IMR-90 (cell line): ENCODE measurements around the gene GPR139. TPM values are rescaled to one million over a fixed set of nuclear protein-coding genes. Genes with fewer than 3 reads are reported as not detected.

Experiments used
- ATAC-seq: fragments of 200-7000 bp; cut with Tn5 transposase; 2 replicates; pipeline ENCODE4 v1.9.1; 2020; ENCODE audit warnings: low read depth, mild to moderate bottlenecking, moderate library complexity
- BruUV-seq: library from RNA; stranded (reverse); fragments of 400-500 nt; replicated peaks from 2 replicates; lab custom pipeline; 2021; lab: Mats Ljungman, UMichigan
- CTCF ChIA-PET: fragments of 300-600 bp; formaldehyde crosslinking; extraction: SDS; loops from one replicate; lab custom pipeline; 2021; ENCODE audit warnings: antibody characterized with exemption; lab: Yijun Ruan, JAX
- POLR2A ChIA-PET: fragments of 300-600 bp; sonication (Branson Sonifier 250); formaldehyde crosslinking; loops from one replicate; lab custom pipeline; 2022; ENCODE audit warnings: antibody characterized with exemption; ENCODE audit not compliant: unreplicated experiment; lab: Charles Lee
- DNase-seq: peaks from one replicate; pipeline ENCODE4 v3.0.0; 2013
- H2AFZ ChIP-seq: replicated peaks from 2 replicates; pipeline ENCODE3; 2013; ENCODE audit warnings: low read length, mild to moderate bottlenecking; ENCODE audit not compliant: poor library complexity
- H2AK5ac ChIP-seq: 2 replicates; pipeline ENCODE4 v1.6.1; 2013; ENCODE audit warnings: low read depth, low read length, inconsistent platforms
- H2AK9ac ChIP-seq: replicated peaks from 2 replicates; pipeline ENCODE3; 2013; ENCODE audit warnings: mild to moderate bottlenecking, low read depth, low read length, moderate library complexity; ENCODE audit not compliant: poor library complexity
- H2BK120ac ChIP-seq: 2 replicates; pipeline ENCODE4 v1.6.1; 2013; ENCODE audit warnings: low read depth, low read length, inconsistent platforms
- H2BK15ac ChIP-seq: 3 replicates; pipeline ENCODE4 v1.6.1; 2013; ENCODE audit warnings: low read depth, low read length, inconsistent platforms
- H2BK20ac ChIP-seq: 2 replicates; pipeline ENCODE4 v1.6.1; 2013; ENCODE audit warnings: low read depth, mild to moderate bottlenecking, inconsistent platforms, low read length, moderate library complexity
- H2BK5ac ChIP-seq: 2 replicates; pipeline ENCODE4 v1.6.1; 2013; ENCODE audit warnings: mild to moderate bottlenecking, low read depth, low read length, inconsistent platforms; ENCODE audit not compliant: poor library complexity, severe bottlenecking
- H3K14ac ChIP-seq: replicated peaks from 2 replicates; pipeline ENCODE4 v1.6.1; 2013; ENCODE audit warnings: low read depth, low read length, inconsistent platforms
- H3K18ac ChIP-seq: 2 replicates; pipeline ENCODE4 v1.6.1; 2013; ENCODE audit warnings: low read depth, low read length, control low read depth
- H3K23ac ChIP-seq: 2 replicates; pipeline ENCODE4 v1.6.1; 2013; ENCODE audit warnings: low read depth, low read length, inconsistent platforms
- H3K27ac ChIP-seq: 2 replicates; pipeline ENCODE4 v1.5.1; 2013; ENCODE audit warnings: mild to moderate bottlenecking, control low read depth, low read length; ENCODE audit not compliant: insufficient read depth
- H3K27me3 ChIP-seq: 2 replicates; pipeline ENCODE4 v1.6.1; 2013; ENCODE audit warnings: low read length; ENCODE audit not compliant: control insufficient read depth, insufficient read depth
- H3K36me3 ChIP-seq: 2 replicates; pipeline ENCODE4 v1.6.1; 2013; ENCODE audit warnings: low read length, mixed read lengths; ENCODE audit not compliant: control insufficient read depth, insufficient read depth
- H3K4ac ChIP-seq: 2 replicates; pipeline ENCODE4 v1.6.1; 2013; ENCODE audit warnings: low read depth, low read length, inconsistent platforms
- H3K4me1 ChIP-seq: 2 replicates; pipeline ENCODE4 v1.6.1; 2013; ENCODE audit warnings: low read length, mixed read lengths; ENCODE audit not compliant: control insufficient read depth, insufficient read depth
- H3K4me2 ChIP-seq: 2 replicates; pipeline ENCODE4 v1.6.1; 2013; ENCODE audit warnings: low read depth, mild to moderate bottlenecking, control low read depth, low read length, moderate library complexity
- H3K4me3 ChIP-seq: 2 replicates; pipeline ENCODE4 v1.5.1; 2013; ENCODE audit warnings: low read depth, mild to moderate bottlenecking, control low read depth, low read length, moderate library complexity; ENCODE audit not compliant: insufficient read depth
- H3K56ac ChIP-seq: 2 replicates; pipeline ENCODE4 v1.6.1; 2013; ENCODE audit warnings: low read length, inconsistent platforms; ENCODE audit not compliant: insufficient read depth; ENCODE audit errors: extremely low read depth
- H3K79me1 ChIP-seq, 2 experiments: 2 replicates each; pipeline ENCODE4 v1.6.1; 2013; ENCODE audit warnings: low read length in 2 of 2, inconsistent platforms in 1 of 2, low read depth in 1 of 2
- H3K9ac ChIP-seq: 2 replicates; pipeline ENCODE4 v1.6.1; 2013; ENCODE audit warnings: low read depth, low read length, control low read depth
- H3K9me1 ChIP-seq: 2 replicates; pipeline ENCODE4 v1.6.1; 2013; ENCODE audit warnings: low read length, inconsistent platforms; ENCODE audit not compliant: insufficient read depth
- H3K9me3 ChIP-seq: 2 replicates; pipeline ENCODE4 v1.6.1; 2013; ENCODE audit warnings: low read length; ENCODE audit not compliant: control insufficient read depth, insufficient read depth
- H4K20me1 ChIP-seq: 2 replicates; pipeline ENCODE4 v1.6.1; 2013; ENCODE audit warnings: low read length, inconsistent platforms; ENCODE audit not compliant: insufficient read depth
- H4K5ac ChIP-seq: 2 replicates; pipeline ENCODE4 v1.6.1; 2013; ENCODE audit warnings: mild to moderate bottlenecking, low read depth, low read length, control low read depth
- H4K8ac ChIP-seq, 2 experiments: 2 replicates each; pipeline ENCODE4 v1.6.1; 2013; ENCODE audit warnings: low read depth in 2 of 2, low read length in 2 of 2, control low read depth in 1 of 2, inconsistent platforms in 1 of 2
- H4K91ac ChIP-seq: 2 replicates; pipeline ENCODE4 v1.6.1; 2013; ENCODE audit warnings: low read depth, low read length, inconsistent platforms; ENCODE audit not compliant: insufficient read depth
- BHLHE40 ChIP-seq: fragments of 150-350 bp; IDR thresholded peaks from 2 replicates; pipeline ENCODE4 v1.6.1; 2016; ENCODE audit warnings: mild to moderate bottlenecking, low read depth, low read length
- CEBPB ChIP-seq: IDR thresholded peaks from 2 replicates; pipeline ENCODE4 v1.6.1; 2012; ENCODE audit warnings: low read depth, low read length, improper control_type of control experiment
- CHD1 ChIP-seq: IDR thresholded peaks from 2 replicates; pipeline ENCODE4 v1.6.1; 2012; ENCODE audit warnings: low read depth, low read length, improper control_type of control experiment
- CTCF ChIP-seq: conservative IDR thresholded peaks from 2 replicates; pipeline ENCODE4 v1.5.1; 2012; ENCODE audit warnings: mild to moderate bottlenecking, low read depth, low read length, improper control_type of control experiment
- ELK1 ChIP-seq: fragments of 150-350 bp; IDR thresholded peaks from 2 replicates; pipeline ENCODE4 v1.6.1; 2016; ENCODE audit warnings: low read depth, mild to moderate bottlenecking, low read length, moderate library complexity, borderline replicate concordance
- FOS ChIP-seq: fragments of 150-350 bp; IDR thresholded peaks from 2 replicates; pipeline ENCODE4 v1.6.1; 2016; ENCODE audit warnings: low read depth, low read length
- MAFK ChIP-seq: IDR thresholded peaks from 2 replicates; pipeline ENCODE4 v1.6.1; 2012; ENCODE audit warnings: low read depth, low read length, improper control_type of control experiment
- MAZ ChIP-seq: IDR thresholded peaks from 2 replicates; pipeline ENCODE4 v1.6.1; 2012; ENCODE audit warnings: low read depth, mild to moderate bottlenecking, low read length, improper control_type of control experiment, moderate library complexity, borderline replicate concordance
- MXI1 ChIP-seq: IDR thresholded peaks from 2 replicates; pipeline ENCODE4 v1.6.1; 2012; ENCODE audit warnings: low read depth, mild to moderate bottlenecking, low read length, moderate library complexity, borderline replicate concordance
- NFE2L2 ChIP-seq: fragments of 150-350 bp; IDR thresholded peaks from 2 replicates; pipeline ENCODE4 v1.6.1; 2016; ENCODE audit warnings: low read depth, mild to moderate bottlenecking, low read length
- POLR2A ChIP-seq: IDR thresholded peaks from 2 replicates; pipeline ENCODE4 v1.6.1; 2012; ENCODE audit warnings: mild to moderate bottlenecking, low read depth, low read length
- RAD21 ChIP-seq: IDR thresholded peaks from 2 replicates; pipeline ENCODE4 v1.6.1; 2012; ENCODE audit warnings: low read length, improper control_type of control experiment
- RCOR1 ChIP-seq: IDR thresholded peaks from 2 replicates; pipeline ENCODE4 v1.6.1; 2012; ENCODE audit warnings: mild to moderate bottlenecking, low read length, improper control_type of control experiment; ENCODE audit not compliant: insufficient replicate concordance
- RFX5 ChIP-seq: IDR thresholded peaks from 2 replicates; pipeline ENCODE4 v1.8.0; 2012; ENCODE audit warnings: low read depth, mild to moderate bottlenecking, low read length, moderate library complexity
- SMC3 ChIP-seq: fragments of 150-350 bp; IDR thresholded peaks from 2 replicates; pipeline ENCODE4 v1.6.1; 2016; ENCODE audit warnings: low read depth, mild to moderate bottlenecking, antibody characterized with exemption, low read length, moderate library complexity
- USF2 ChIP-seq: fragments of 150-350 bp; IDR thresholded peaks from 2 replicates; pipeline ENCODE4 v1.6.1; 2017; ENCODE audit warnings: mild to moderate bottlenecking, antibody characterized with exemption, low read length, low read depth
- WGBS, 2 experiments: methylation state at CpG; one replicate each; pipeline versions ENCODE4 v1.1.5 to v1.1.7; 2013; ENCODE audit warnings: missing lambda C conversion rate in 2 of 2; ENCODE audit not compliant: insufficient read length in 1 of 2; ENCODE audit errors: extremely low coverage in 2 of 2; 5-methylcytosine and 5-hydroxymethylcytosine counted together
- dilution Hi-C: fragments of 300-500 bp; cut with HindIII; formaldehyde crosslinking; loops from one replicate; pipeline ENCODE4 v1.14.3; 2018; ENCODE audit warnings: low sequenced_read_pairs; ENCODE audit not compliant: unreplicated experiment
- in situ Hi-C: fragments of 300-500 bp; cut with MboI; formaldehyde crosslinking; loops from 3 replicates; pipeline ENCODE4 v1.14.3; 2019; ENCODE audit warnings: low sequenced_read_pairs, inconsistent platforms, mixed read lengths
- intact Hi-C: fragments of 100-400 bp; cut with micrococcal nuclease; formaldehyde crosslinking; loops from 2 replicates; pipeline ENCODE4 v1.10.0; 2022
- polyA plus RNA-seq, 3 experiments: library from polyadenylated mRNA; depleted of rRNA; stranded (reverse); fragments of >200 nt; gene quantifications; 2 replicates each; pipeline ENCODE4 v1.2.3, GENCODE V29; 2012; ENCODE audit warnings: low replicate concordance in 1 of 3
- total RNA-seq: library from RNA; depleted of rRNA; stranded (reverse); fragments of >200 nt; gene quantifications from 2 replicates; pipeline ENCODE4 v1.2.3, GENCODE V29; 2012

GPR139 gene
- total and polyA plus RNA-seq, 2 of the 4 experiments (the other 2 are of a cell fraction) = not detected

GRCh38 chr16:20061132-20061531 is 12.6 kb downstream of the GPR139 start:
- H3K23ac ChIP-seq = no peak overlapping the region
- peaks cover 4% of the 10 kb centered on the region for H3K9me3 ChIP-seq
- no peak overlapping the region for H3K18ac ChIP-seq
- no peak overlapping the region for H3K4me3 ChIP-seq
- H2BK20ac ChIP-seq = no peak overlapping the region
- no peak overlapping the region for H2AK5ac ChIP-seq
- no peaks in the 10 kb centered on the region for H4K20me1 ChIP-seq
- no peak overlapping the region for H2AFZ ChIP-seq
- H3K4me1 ChIP-seq = no peaks in the 10 kb centered on the region
- H3K27ac ChIP-seq = no peak overlapping the region
- H3K56ac ChIP-seq = no peak overlapping the region
- in situ Hi-C loops (no loop called here), intact Hi-C loops (no loop called here), dilution Hi-C loops (no loop called here)
- no peaks in the 10 kb centered on the region for H3K9me1 ChIP-seq
- 38% methylated on average over 2 of the region's 3 CpGs; no CpG with 5 or more reads in 1 of the 2 experiments for WGBS, 2 experiments
- H3K4ac ChIP-seq = no peak overlapping the region
- CTCF ChIA-PET = no interaction called here
- H3K9ac ChIP-seq = no peak overlapping the region
- no TSS peak for BruUV-seq
- ATAC-seq (no peak), DNase-seq (no peak)
- POLR2A ChIA-PET = no interaction called here
- H4K8ac ChIP-seq = no peak overlapping the region
- H4K91ac ChIP-seq = no peak overlapping the region
- H2BK120ac ChIP-seq = no peak overlapping the region
- H3K4me2 ChIP-seq = no peak overlapping the region
- no peak for TF ChIP-seq CTCF
- no peak for TF ChIP-seq NFE2L2
- TF ChIP-seq CEBPB = no peak
- no peak for TF ChIP-seq RCOR1
- TF ChIP-seq MAZ = no peak
- no peak for TF ChIP-seq FOS
- no peak for TF ChIP-seq ELK1
- TF ChIP-seq RAD21 = no peak
- no peak for TF ChIP-seq POLR2A
- TF ChIP-seq RFX5 = no peak
- TF ChIP-seq USF2 = no peak
- no peak for TF ChIP-seq MAFK
- no peak for TF ChIP-seq SMC3
- TF ChIP-seq BHLHE40 = no peak
- TF ChIP-seq CHD1 = no peak
- TF ChIP-seq MXI1 = no peak
- H3K27me3 ChIP-seq = no peaks in the 10 kb centered on the region
- no peak overlapping the region for H2BK5ac ChIP-seq
- no peak overlapping the region for H2AK9ac ChIP-seq
- no peaks in the 10 kb centered on the region for H3K36me3 ChIP-seq
- H3K79me1 ChIP-seq = no peaks in the 10 kb centered on the region
- H3K14ac ChIP-seq = no peak overlapping the region
- no peak overlapping the region for H2BK15ac ChIP-seq
- no peak overlapping the region for H4K5ac ChIP-seq
